Astrocyte of the spinal cord (primary cell): ENCODE results near the gene ZNF497.
"Not testable (repeated sequence)": the region's sequence is repeated elsewhere in the genome, so short reads cannot be mapped to it uniquely, and the experiment has no call there.

Source experiments
- DNase-seq: peaks from one replicate; pipeline ENCODE4 v3.0.0; 2011; ENCODE audit warnings: low read depth, low spot score
- H3K4me3 ChIP-seq: 2 replicates; pipeline ENCODE4 v1.5.1; 2011; ENCODE audit warnings: low read depth, mild to moderate bottlenecking, low read length, moderate library complexity
- in situ Hi-C: cut with HindIII; loops from 2 replicates; pipeline ENCODE4 v1.10.0; 2017; ENCODE audit warnings: low sequenced_read_pairs
- TF ChIP-seq, protein P1 (sequence below): IDR thresholded peaks from 2 replicates; pipeline ENCODE4 v1.5.1; 2012; ENCODE audit warnings: low read depth, mild to moderate bottlenecking, low read length, inconsistent platforms

The ZNF497 gene

DNA sequence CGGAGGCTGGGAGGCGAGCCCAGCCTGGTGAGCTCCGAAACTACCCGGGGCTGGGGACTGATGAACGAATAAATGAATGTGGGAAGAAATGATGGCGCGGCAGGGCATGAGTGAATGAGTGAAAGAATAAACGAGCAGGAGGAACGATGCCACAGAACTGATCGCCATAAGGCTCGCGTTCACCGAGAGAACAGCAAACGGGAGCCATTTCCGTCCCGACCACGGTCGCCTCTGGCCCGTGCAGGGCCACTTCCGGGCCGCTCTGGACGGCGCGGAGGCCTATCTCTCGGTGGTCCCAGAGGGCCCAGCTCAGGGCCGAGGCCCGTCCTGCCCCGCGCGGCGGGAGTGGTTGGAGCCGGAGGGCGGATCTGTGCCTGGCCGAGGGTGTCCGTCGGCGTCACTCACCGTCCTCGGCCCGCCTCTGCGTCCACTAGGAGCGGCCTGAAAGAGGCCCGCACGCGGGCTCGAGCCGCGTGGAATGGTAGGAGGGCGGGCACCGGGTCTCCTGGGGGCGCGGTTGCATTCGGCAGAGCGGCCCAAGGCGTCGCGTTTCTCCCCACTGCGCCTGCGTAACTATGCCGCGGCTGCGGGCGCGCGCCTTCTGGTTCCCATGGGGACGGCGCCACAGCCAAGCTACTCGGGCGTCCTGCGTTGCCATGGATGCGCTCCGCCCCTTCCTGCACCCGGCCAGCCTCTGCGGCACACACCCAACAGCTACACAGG is at the start of gene ZNF497:
ZNF497 (minus strand) TSS at position 480 of the 723 bp plus-strand sequence. CDS start 5,116 bp downstream, outside the sequence.
- peak; percentile 97 for DNase-seq
- in situ Hi-C loops: no loop called here
- TF ChIP-seq, protein P1, sequence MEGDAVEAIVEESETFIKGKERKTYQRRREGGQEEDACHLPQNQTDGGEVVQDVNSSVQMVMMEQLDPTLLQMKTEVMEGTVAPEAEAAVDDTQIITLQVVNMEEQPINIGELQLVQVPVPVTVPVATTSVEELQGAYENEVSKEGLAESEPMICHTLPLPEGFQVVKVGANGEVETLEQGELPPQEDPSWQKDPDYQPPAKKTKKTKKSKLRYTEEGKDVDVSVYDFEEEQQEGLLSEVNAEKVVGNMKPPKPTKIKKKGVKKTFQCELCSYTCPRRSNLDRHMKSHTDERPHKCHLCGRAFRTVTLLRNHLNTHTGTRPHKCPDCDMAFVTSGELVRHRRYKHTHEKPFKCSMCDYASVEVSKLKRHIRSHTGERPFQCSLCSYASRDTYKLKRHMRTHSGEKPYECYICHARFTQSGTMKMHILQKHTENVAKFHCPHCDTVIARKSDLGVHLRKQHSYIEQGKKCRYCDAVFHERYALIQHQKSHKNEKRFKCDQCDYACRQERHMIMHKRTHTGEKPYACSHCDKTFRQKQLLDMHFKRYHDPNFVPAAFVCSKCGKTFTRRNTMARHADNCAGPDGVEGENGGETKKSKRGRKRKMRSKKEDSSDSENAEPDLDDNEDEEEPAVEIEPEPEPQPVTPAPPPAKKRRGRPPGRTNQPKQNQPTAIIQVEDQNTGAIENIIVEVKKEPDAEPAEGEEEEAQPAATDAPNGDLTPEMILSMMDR: no peak
- peak within 1 kb of the TSS; percentile 73 for H3K4me3 ChIP-seq

DNA sequence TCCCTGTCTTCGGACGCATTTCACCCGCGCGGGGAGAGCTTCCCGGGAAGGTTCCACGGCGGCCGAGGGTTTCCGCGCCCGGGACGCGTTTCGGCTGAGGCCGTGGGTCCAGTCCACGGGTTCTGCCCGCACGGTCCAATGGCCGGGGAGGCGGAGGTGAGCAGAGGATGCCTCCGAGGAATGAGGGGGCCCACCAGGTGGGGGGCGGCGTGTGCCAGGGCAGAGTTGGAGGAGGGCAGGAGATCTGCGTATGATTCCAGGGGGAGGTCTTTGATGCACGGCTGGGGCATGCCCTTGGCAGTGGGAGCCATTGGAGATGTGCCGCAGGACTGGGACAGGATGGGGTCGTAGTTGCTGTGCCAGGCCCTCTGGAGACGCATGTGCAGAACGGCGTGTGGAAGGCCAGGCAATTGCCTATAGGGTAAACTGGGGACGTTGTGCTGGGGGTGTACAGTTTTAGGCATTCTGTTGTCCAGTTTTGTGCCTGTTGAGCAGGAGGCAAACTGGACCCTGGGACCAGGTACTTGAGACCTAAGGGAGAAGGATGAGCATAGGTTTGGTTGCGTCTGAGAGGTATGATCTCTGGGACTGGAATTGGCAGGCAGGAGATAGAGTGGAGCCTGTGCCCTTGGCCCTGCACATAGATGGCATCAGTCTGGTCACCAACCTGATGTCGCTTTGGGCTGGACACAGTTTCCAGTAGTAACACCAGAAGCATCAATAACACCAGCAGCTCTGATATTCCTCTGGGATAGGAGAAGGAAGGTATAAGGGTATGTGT is 46.6 kb upstream of the ZNF497 start:
- in situ Hi-C loops: no loop called here
- TF ChIP-seq, protein P1: no peak
- no peak for DNase-seq
- H3K4me3 ChIP-seq: peak overlapping the region; percentile 89

DNA sequence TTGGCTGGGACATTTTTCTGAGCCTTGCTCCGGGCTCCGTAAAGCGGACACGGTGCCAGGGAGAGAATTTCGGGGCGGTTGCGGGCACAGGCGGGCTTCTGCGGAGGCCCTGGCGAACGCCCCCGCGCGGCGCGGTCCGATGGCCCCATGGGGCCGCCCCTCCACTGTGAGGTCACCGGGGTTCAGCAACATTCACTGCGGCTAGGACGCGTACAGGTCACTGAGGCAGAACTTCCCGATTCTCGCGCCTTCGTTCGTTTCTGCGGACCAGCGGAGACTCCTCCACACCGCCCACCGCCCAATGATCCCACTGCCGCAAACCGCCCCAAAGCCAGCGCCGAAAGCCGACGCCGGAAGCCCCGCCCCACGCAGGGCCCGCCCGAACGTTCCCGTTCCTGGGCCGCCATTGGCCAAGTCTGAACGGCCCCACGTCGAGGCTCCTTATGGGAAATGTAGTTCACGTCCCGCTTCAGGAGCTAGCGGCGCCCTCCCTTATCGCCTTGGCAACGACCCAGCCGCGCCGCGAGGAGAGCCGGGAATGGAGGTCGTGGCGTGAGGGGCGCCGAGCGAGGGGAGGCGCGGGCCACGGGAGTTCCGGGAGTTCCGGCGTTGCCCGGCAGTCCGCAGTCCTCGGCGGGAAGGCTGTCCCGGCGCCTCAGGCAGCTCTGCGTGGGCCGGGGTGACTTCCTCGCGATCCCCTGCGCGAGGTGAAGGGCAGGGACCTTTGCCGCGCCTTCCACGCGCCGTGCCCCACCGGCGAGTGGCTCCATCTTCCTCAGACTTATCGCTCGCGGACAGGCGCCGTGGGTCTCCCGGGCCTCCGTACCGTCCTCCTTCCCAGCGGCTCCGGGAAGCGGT is 45.8 kb upstream of the ZNF497 start, which contains the start of gene ZNF584:
ZNF584 (plus strand) TSS at position 498 of the 858 bp plus-strand sequence. CDS start 499 bp downstream, outside the sequence.
- DNase-seq: peak; percentile 95
- TF ChIP-seq, protein P1: peak; percentile 23
- in situ Hi-C loops: no loop called here
- peak within 1 kb of the TSS; percentile 89 for H3K4me3 ChIP-seq

DNA sequence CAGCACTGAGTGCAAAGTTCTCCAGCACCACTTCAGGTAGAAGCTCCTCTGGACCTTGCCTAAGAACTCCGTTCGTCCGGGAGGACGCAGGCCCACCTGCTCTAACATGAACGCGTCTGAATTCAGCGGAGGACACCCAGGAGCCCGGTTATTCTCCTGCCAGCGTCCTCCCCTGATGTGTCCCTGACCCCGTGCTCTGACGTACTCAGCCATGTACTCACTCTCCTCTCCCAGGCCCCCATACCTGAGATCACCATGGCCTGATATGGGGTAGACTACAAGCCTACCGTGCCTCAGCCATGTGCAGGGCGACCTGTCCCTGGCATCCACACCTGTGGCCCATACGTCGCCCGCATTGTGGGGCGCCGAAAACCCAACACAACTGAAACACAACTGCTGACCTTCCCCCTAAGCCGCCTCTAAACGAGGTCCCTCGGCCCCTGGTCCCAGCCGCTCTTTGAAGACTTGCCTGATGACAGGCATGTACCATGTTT is 45.2 kb upstream of the ZNF497 start:
- peak overlapping the region; percentile 89 for H3K4me3 ChIP-seq
- DNase-seq: no peak
- TF ChIP-seq, protein P1: no peak
- in situ Hi-C loops: no loop called here

DNA sequence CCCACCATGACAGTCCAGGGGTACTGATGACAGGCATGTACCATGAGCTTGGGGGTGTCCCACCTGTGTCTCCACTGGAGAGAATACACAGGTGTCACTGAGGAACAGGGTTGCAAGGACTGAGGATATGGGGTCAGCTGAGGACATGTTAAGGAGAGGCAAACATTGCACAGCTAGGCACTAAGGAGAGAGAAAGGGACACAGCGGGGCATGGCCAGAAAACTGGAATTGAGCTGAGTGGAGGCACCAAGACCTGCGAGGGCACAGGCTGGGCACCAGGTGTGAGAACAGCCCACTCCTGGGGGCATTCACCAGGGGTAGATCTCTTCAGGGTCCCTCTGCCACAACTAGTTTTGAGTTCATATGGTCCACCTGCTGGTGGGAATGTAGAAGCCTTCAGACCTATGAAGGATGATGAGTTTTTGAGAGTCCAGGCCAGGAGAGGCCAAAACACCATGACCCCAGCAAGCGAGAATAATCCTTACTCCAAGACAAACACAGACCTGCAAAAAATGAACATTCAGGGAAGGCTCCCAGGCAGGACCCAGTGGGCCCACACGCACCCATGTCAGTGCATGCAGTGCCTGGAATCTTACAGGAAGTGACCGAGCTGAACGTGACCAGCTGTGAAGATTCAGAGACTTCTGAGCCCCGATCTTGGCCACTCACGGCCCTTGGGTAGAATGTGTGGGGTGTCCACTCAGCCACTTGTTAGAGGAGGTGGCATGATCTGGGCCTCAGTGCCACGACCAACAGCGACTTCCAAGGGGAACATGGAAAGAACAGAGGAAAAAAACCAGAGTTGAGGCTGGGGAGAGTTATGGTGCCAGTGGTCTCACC is 44.5 kb upstream of the ZNF497 start:
- TF ChIP-seq, protein P1: peak; percentile 42
- in situ Hi-C loops: no loop called here
- DNase-seq: no peak
- peak overlapping the region; percentile 89 for H3K4me3 ChIP-seq

DNA sequence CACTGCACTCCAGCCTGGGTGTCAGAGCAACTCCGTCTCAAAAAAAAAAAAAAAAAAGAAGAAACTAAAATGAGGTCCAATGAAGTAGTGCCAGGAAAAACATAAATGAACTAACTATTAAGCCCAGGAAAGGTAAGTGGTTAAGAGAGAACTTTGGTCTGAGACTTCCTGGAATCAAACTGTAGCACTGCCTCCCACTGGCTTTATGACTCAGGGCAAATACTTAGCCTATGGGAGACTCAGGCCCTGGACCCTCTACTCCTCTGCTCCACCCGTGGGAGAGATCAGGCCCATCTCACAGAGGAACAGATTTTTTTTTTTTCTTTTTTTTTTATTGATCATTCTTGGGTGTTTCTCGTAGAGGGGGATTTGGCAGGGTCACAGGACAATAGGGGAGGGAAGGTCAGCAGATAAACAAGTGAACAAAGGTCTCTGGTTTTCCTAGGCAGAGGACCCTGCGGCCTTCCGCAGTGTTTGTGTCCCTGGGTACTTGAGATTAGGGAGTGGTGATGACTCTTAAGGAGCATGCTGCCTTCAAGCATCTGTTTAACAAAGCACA is 41.4 kb upstream of the ZNF497 start:
- DNase-seq, in situ Hi-C loops, H3K4me3 ChIP-seq: not testable (repeated sequence)
